Measurements from ENCODE around the gene HS3ST3B1. TPM values are rescaled to one million over a fixed set of nuclear protein-coding genes. Genes with fewer than 3 reads are reported as not detected.

The HS3ST3B1 gene
- total and polyA plus RNA-seq, 8 donors: 0.81 to 3.6 (median 1.6) TPM; not detected in 2

GRCh38 chr17:14330492-14330962 is 29.6 kb downstream of the HS3ST3B1 start:
- DNase-seq: peak in 1 of 2 donors; percentile 26
- Histone ChIP-seq H3K36me3 (no peaks in the 10 kb centered on the region), H3K9me3 (no peaks in the 10 kb centered on the region), H3K27ac (peak overlapping the region in 1 of 5 donors; percentile 7), H3K4me1 (peaks cover 0 to 10% (median 0%) of the 10 kb centered on the region in 4 donors), H3K27me3 (no peaks in the 10 kb centered on the region), H3K4me3 (no peak overlapping the region)
- TF ChIP-seq CTCF (IDR thresholded peaks at IDR 0.05): no peak
- no peak for TF ChIP-seq POLR2AphosphoS5 (IDR thresholded peaks at IDR 0.05)
- no peak for TF ChIP-seq POLR2A (IDR thresholded peaks at IDR 0.05)
- TF ChIP-seq EP300 (IDR thresholded peaks at IDR 0.05): no peak
- 32 to 49% (median 42%) methylated on average over 8 of the region's 8 CpGs for WGBS, 5 donors
- intact Hi-C loops (cut with DNase I; ENCODE audit: low total_unique reads): no loop called here

- peak overlapping the region in 2 of 5 donors; percentile 7 to 14 for H3K27ac ChIP-seq
- no peaks in the 10 kb centered on the region for H3K9me3 ChIP-seq
- DNase-seq: no peak
- TF ChIP-seq EP300 (IDR thresholded peaks at IDR 0.05) (no peak), POLR2AphosphoS5 (IDR thresholded peaks at IDR 0.05) (no peak), CTCF (IDR thresholded peaks at IDR 0.05) (no peak), POLR2A (IDR thresholded peaks at IDR 0.05) (no peak)
- H3K36me3 ChIP-seq: no peaks in the 10 kb centered on the region
- H3K4me3 ChIP-seq: no peak overlapping the region
- intact Hi-C loops (cut with DNase I; ENCODE audit: low total_unique reads): no loop called here
- no peaks in the 10 kb centered on the region for H3K27me3 ChIP-seq
- peaks cover 0 to 10% (median 0%) of the 10 kb centered on the region in 4 donors for H3K4me1 ChIP-seq
- 72 to 82% (median 80%) methylated on average over 9 to 10 of the region's 10 CpGs for WGBS, 5 donors
Measured at GRCh38 chr17:14331225-14331981, 30.5 kb downstream of the HS3ST3B1 start.

- no peaks in the 10 kb centered on the region for H3K9me3 ChIP-seq
- intact Hi-C loops (cut with DNase I; ENCODE audit: low total_unique reads): no loop called here
- H3K4me3 ChIP-seq: no peak overlapping the region
- H3K36me3 ChIP-seq: no peaks in the 10 kb centered on the region
- no peak for TF ChIP-seq POLR2A (IDR thresholded peaks at IDR 0.05)
- no peak for TF ChIP-seq CTCF (IDR thresholded peaks at IDR 0.05)
- TF ChIP-seq POLR2AphosphoS5 (IDR thresholded peaks at IDR 0.05): no peak
- no peak for TF ChIP-seq EP300 (IDR thresholded peaks at IDR 0.05)
- peaks cover 0 to 10% (median 0%) of the 10 kb centered on the region in 4 donors for H3K4me1 ChIP-seq
- H3K27ac ChIP-seq: no peak overlapping the region
- DNase-seq: no peak
- WGBS, 5 donors: 78 to 88% (median 85%) methylated on average over 3 of the region's 3 CpGs
- no peaks in the 10 kb centered on the region for H3K27me3 ChIP-seq
Measured at GRCh38 chr17:14331982-14332298, 31.1 kb downstream of the HS3ST3B1 start.

- WGBS, 5 donors: 84 to 90% (median 88%) methylated on average over 10 of the region's 10 CpGs
- TF ChIP-seq CTCF (IDR thresholded peaks at IDR 0.05): no peak
- no peak for TF ChIP-seq POLR2AphosphoS5 (IDR thresholded peaks at IDR 0.05)
- no peak for TF ChIP-seq POLR2A (IDR thresholded peaks at IDR 0.05)
- no peak for TF ChIP-seq EP300 (IDR thresholded peaks at IDR 0.05)
Measured at GRCh38 chr17:14332331-14332730, 31.4 kb downstream of the HS3ST3B1 start.

More at GRCh38 chr17:14332331-14332730, 31.4 kb downstream of the HS3ST3B1 start:
- intact Hi-C loops (cut with DNase I; ENCODE audit: low total_unique reads): no loop called here
- Histone ChIP-seq H3K27ac (no peak overlapping the region), H3K4me3 (no peak overlapping the region), H3K27me3 (no peaks in the 10 kb centered on the region), H3K4me1 (peaks cover 0 to 10% (median 0%) of the 10 kb centered on the region in 4 donors), H3K36me3 (no peaks in the 10 kb centered on the region), H3K9me3 (no peaks in the 10 kb centered on the region)
- DNase-seq: no peak
